CD4-positive, alpha-beta T cell treated with Interleukin-4 for 1 hour (primary cell): ENCODE data around the gene GOSR1.

Source experiments
- DNase-seq, 2 donors: peaks; one replicate each; pipeline ENCODE4 v3.0.0-alpha.2; 2020 to 2022

GOSR1 gene

DNA sequence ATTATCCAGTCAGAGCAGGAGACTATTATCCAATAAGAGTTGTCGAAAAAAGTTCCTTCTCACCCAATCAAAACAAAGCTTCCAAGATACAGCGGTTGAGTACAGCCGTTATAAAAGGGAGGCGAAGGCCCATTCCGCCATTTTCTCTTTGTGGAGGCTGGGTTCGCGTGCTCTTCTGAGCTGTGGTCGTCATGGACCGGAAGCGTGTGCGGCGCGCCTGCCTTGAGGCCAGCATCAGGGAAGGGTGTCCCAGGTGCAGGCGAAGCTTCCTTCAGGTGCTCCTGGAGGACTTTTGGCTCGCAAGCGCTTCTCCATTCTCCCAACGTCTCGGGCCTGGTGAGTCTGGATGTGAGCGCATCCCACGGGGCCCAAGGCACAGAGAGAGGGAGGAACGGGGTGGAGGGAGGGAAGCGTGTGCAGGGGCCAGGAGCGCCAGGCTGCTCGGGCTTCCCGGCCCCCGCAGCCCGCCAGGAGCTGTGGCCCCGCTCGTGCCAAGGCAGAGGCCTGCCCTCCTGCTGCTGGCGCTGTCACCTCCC, 99.2 kb downstream of the GOSR1 start:
- peak in 1 of 2 donors; percentile 22 for DNase-seq
